DMS114 treated with DMSO at 0.1 percent for 48 hours (cell line): ENCODE measurements around the gene GUCY1A1.

ENCODE experiments used
- DNase-seq: peaks from one replicate; lab custom pipeline; 2025; ENCODE audit not compliant: unreplicated experiment; lab: John Stamatoyannopoulos, UW

The GUCY1A1 gene

DNA sequence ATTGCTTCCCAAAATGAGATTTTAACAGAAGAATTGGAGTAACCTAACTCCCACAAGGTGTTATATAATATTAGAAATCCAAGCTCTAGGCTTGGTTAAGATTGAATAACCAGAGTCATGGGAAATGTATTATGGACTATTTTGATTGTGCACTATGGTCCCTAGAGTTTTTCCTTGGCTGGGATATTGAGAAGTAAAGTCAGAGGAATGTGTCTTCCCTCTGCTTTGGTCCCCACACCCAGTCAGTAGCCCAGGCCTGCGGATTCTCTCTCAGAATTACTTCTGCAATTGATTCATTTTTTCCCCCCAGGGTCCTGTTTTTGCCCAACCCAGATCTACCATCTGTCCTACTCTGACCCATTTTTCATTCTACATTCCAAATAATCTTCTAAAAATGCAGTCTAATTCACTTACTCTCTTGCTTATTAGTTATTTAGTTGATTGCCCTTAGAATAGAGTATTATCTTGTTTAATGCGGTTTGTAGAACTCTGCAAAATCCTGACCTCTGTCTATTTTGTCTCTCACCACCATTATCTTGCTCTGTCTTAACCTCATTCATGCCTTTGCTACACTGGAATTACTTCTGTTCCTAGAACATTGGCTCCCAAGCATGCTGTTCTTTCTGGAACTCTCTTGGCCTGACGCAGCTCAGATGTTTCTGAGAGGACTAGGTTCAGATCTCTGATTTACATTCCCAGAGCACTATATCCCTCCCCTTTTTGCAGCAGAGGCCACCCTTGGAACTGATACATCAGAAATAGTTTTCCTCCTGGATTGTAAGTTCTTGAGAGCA, 23.6 kb downstream of the GUCY1A1 start:
- DNase-seq = no peak

GRCh38 chr4:155692361-155692760, 25.7 kb downstream of the GUCY1A1 start:
- DNase-seq = no peak

DNA sequence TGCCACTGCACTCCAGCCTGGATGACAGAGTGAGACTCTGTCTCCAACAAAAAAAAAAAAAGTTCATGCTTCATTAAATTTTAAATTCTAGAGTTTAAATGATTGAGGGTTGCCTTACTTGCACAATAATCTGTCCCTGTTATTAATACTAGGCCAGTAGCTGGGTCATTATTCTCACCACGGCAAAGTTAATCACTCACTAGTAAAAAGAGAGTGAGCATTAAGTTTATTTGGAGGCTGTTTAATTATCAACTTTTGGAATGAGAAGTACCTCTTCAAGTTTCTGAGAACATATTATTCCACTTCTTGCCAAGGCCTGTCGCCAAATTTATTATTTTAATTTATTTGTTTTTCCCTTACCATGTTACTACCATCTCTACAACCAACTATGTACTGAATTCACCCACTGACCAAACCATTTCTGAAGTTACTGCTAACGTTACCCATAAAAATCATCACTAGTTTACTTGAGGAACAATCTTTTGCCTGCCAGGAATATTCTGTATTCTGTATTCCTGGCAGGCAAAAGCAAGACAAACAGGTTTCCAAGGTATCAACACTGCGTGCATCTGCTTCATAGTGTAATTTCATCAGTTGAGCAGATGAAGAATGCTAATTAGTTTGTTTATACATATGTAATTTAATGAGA, 26.5 kb downstream of the GUCY1A1 start:
- no peak for DNase-seq

GRCh38 chr4:155694100-155694785, 27.6 kb downstream of the GUCY1A1 start:
- DNase-seq = no peak

- DNase-seq = no peak
Observed at GRCh38 chr4:155696226-155696625, 29.6 kb downstream of the GUCY1A1 start.

DNA sequence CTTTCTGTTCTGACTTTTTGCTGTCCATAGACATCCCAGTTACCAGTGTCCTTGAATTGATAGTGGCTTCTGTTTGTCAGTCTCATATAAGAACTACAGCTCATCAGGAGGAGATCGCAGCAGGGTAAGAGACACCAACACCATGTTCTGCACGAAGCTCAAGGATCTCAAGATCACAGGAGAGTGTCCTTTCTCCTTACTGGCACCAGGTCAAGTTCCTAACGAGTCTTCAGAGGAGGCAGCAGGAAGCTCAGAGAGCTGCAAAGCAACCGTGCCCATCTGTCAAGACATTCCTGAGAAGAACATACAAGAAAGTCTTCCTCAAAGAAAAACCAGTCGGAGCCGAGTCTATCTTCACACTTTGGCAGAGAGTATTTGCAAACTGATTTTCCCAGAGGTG, 30.1 kb downstream of the GUCY1A1 start:
- no peak for DNase-seq

- DNase-seq = no peak
Observed at GRCh38 chr4:155701827-155702226, 35.2 kb downstream of the GUCY1A1 start.

GRCh38 chr4:155703486-155704247, 37.0 kb downstream of the GUCY1A1 start:
- no peak for DNase-seq

- no peak for DNase-seq
Observed at GRCh38 chr4:155704841-155705404, 38.3 kb downstream of the GUCY1A1 start.

GRCh38 chr4:155705664-155706063, 39.0 kb downstream of the GUCY1A1 start:
- DNase-seq = no peak

- DNase-seq = no peak
Observed at GRCh38 chr4:155706147-155706546, 39.5 kb downstream of the GUCY1A1 start.

DNA sequence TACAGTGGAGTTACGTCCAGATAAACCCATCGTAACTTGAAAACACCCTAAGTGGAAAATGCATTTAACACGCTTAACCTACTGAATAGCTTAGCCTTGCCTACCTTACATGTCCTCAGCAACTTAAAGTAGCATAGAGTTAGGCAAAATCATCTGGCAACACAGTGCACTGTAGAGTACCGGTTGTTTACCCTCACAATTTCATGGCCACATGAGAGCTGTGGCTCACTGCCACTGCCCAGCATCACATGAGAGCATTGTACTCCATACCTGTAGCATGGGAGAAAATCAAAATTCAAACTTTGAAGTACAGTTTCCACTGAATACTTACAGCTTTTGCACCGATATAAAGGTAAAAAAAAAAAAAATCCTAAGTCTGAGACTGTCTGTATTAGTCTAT, 40.6 kb downstream of the GUCY1A1 start:
- no peak for DNase-seq

DNA sequence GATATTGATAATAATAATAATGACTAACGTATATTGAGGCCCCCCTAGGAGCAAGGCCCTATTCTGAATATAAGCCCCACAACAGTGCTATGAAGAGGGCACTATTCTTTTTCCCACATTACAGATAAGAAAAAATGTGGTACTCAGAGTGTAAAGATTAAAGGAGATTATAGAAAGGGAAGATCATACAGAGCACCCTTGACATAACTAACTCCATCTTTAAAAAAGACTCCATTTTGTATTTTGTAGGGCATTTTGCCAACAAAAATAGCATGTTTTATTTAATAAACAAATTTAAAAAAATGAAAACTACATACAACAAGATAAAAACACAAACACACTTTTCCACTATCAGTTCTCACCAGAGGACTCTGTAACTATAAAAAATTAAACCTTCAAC, 42.1 kb downstream of the GUCY1A1 start:
- no peak for DNase-seq

GRCh38 chr4:155709918-155710317, 43.3 kb downstream of the GUCY1A1 start:
- no peak for DNase-seq

DNA sequence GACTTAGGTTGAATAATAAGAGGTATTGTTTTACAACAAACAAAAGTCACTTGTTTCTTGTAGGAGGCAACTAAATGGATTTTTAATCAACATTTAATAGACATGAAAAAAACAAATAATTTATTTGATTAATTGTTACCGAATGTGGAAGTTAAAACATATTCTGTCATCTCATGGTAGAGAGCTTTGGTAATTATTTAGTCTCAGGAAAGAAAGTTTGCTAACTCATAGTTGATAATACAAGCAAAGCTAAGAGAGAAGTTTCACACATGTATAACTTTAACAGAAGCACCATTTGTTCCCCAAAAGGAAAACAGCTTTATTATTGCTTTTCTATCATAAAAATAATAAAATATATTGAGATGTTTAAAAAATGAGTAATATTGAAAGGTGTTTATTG, 44.9 kb downstream of the GUCY1A1 start:
- no peak for DNase-seq

- DNase-seq = no peak
Observed at GRCh38 chr4:155712846-155713245, 46.2 kb downstream of the GUCY1A1 start.

GRCh38 chr4:155713911-155714310, 47.3 kb downstream of the GUCY1A1 start:
- no peak for DNase-seq

DNA sequence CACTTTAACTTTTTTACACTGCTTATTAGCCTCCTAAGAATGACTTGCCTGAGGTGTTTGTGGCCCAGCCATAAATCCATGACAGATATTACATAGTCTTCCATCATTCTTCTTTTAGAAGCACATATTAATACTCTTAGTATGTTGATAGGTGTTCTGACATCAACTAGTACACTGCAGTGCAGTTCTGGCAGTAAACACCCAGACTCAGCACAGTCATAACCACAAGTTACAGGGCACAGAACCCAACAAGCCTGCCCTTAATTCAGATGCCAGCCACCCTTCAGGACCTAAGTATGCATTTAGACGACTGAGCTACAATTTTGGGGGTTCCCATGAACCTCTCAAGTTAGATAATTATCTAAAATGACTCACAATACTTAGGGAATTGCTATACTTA, 55.7 kb downstream of the GUCY1A1 start:
- no peak for DNase-seq

- DNase-seq = no peak
Observed at GRCh38 chr4:155722816-155723499, 56.3 kb downstream of the GUCY1A1 start.

DNA sequence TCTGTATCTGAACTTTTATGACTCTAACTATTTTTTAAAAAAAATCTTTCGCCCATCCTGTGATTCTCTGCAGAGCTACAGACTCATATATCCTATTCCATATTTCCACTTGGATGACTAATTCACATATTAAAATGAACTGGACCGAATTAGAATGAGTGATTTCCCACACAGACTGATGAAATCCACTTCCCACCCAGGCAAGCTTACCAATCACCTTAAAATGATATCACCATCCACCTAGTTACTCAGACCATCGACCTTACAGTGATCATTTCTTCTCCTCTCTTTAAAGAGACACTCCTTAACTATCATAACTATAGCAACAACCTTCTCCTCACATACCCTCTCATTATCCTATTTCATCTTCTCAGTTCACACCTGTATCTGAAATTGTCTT, 58.1 kb downstream of the GUCY1A1 start:
- DNase-seq = no peak
